ENCODE data around the gene TSHZ2.
"Not testable (repeated sequence)": the region's sequence is repeated elsewhere in the genome, so short reads cannot be mapped to it uniquely, and the experiment has no call there.

Gene TSHZ2

DNA sequence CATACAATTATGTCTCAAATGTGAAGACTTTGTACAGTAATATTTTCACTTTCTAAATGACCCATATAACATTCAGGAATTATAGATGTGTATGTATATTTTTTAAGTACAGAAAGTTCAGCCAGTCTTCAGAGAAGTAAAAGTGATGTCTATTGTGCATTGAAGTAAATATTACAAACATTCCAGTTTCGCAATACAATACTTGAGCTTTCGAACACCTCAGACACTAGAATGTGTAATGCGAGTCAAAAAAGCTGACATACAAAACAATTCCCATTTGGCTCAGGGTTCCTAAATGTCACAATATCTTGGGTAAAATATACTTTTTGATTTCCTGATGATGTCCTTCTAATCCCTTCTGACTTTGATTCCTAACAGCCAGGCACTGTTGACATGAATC is 520.1 kb downstream of the TSHZ2 start:
- Histone ChIP-seq H3K27me3 (ENCODE audit: control insufficient read depth in 5 of 5, insufficient read depth in 4 of 5, low read length in 5 of 5) (no peaks in the 10 kb centered on the region), H3K27ac (ENCODE audit: low read depth, low read length) (no peak overlapping the region), H3K9me3 (ENCODE audit: control insufficient read depth in 5 of 5, low read length in 5 of 5) (peaks cover 0 to 2% (median 0%) of the 10 kb centered on the region in 5 donors), H3K36me3 (ENCODE audit: control insufficient read depth in 5 of 5, insufficient read depth in 5 of 5, low read length in 5 of 5) (no peaks in the 10 kb centered on the region), H3K4me1 (ENCODE audit: control insufficient read depth in 5 of 5, insufficient read depth in 5 of 5, low read length in 5 of 5) (peaks cover 0 to 13% (median 8%) of the 10 kb centered on the region in 5 donors), H3K4me3 (ENCODE audit: low read depth in 1 of 5, low read length in 5 of 5) (no peak overlapping the region), H3K9ac (ENCODE audit: low read length in 5 of 5) (no peak overlapping the region)

DNA sequence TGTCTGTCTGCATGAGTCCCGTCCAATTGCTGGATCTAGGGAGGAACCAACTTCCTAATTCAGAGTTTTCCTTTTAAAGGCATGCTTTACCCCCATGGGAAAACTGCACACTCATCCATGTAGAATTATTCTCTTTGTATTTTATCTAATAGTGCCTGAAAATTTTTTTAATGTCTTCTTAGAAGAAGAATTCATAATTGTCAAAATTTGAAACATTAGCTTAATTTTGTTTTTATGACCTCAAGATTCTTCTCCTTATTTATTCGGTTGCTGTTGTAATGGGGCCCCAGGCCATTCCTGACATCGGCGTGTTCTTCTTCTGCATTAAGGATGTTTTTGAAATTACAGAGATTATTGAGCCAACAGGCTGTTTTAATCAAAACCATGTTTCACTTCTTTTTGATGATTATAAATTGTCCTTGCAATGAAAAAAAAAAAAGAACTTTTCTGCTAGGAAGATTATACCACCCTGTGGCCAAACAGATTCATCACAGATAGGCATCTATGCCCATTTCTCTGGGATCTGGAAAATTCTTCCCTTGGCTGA is 521.2 kb downstream of the TSHZ2 start:
- Histone ChIP-seq H3K27ac (ENCODE audit: low read depth, low read length) (no peak overlapping the region), H3K4me1 (ENCODE audit: control insufficient read depth in 5 of 5, insufficient read depth in 5 of 5, low read length in 5 of 5) (peaks cover 0 to 13% (median 9%) of the 10 kb centered on the region in 5 donors), H3K4me3 (ENCODE audit: low read depth in 1 of 5, low read length in 5 of 5) (no peak overlapping the region), H3K36me3 (ENCODE audit: control insufficient read depth in 5 of 5, insufficient read depth in 5 of 5, low read length in 5 of 5) (no peaks in the 10 kb centered on the region), H3K9me3 (ENCODE audit: control insufficient read depth in 5 of 5, low read length in 5 of 5) (peaks cover 0 to 5% (median 0%) of the 10 kb centered on the region in 5 donors), H3K9ac (ENCODE audit: low read length in 5 of 5) (no peak overlapping the region), H3K27me3 (ENCODE audit: control insufficient read depth in 5 of 5, insufficient read depth in 4 of 5, low read length in 5 of 5) (no peaks in the 10 kb centered on the region)

DNA sequence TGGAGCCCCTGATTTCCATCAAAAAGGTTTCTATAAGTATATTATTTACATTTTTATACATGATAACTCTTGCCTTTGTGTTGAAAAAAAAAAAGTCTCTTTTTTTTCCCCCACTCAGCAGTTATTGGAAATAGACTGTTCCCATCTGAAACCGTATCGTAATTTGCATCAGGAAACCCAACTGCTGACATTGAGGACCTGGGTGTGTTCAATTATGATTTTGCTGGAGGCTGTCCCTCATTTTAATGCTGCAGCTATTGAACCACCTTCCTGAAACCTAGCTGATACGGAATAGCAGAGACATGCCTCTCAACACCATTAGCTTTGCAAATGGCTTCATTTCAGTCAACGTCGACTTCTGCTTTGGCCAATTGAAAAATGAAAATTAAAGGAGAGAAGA is 522.6 kb downstream of the TSHZ2 start:
- no peak overlapping the region for H3K4me3 ChIP-seq (ENCODE audit: low read depth in 1 of 5, low read length in 5 of 5)
- no peaks in the 10 kb centered on the region for H3K27me3 ChIP-seq (ENCODE audit: control insufficient read depth in 5 of 5, insufficient read depth in 4 of 5, low read length in 5 of 5)
- H3K36me3 ChIP-seq (ENCODE audit: control insufficient read depth in 5 of 5, insufficient read depth in 5 of 5, low read length in 5 of 5): no peaks in the 10 kb centered on the region
- H3K9ac ChIP-seq (ENCODE audit: low read length in 5 of 5): no peak overlapping the region
- H3K9me3 ChIP-seq (ENCODE audit: control insufficient read depth in 5 of 5, low read length in 5 of 5): peaks cover 0 to 5% (median 0%) of the 10 kb centered on the region in 5 donors
- H3K27ac ChIP-seq (ENCODE audit: low read depth, low read length): no peak overlapping the region
- peaks cover 0 to 13% (median 11%) of the 10 kb centered on the region in 5 donors for H3K4me1 ChIP-seq (ENCODE audit: control insufficient read depth in 5 of 5, insufficient read depth in 5 of 5, low read length in 5 of 5)

DNA sequence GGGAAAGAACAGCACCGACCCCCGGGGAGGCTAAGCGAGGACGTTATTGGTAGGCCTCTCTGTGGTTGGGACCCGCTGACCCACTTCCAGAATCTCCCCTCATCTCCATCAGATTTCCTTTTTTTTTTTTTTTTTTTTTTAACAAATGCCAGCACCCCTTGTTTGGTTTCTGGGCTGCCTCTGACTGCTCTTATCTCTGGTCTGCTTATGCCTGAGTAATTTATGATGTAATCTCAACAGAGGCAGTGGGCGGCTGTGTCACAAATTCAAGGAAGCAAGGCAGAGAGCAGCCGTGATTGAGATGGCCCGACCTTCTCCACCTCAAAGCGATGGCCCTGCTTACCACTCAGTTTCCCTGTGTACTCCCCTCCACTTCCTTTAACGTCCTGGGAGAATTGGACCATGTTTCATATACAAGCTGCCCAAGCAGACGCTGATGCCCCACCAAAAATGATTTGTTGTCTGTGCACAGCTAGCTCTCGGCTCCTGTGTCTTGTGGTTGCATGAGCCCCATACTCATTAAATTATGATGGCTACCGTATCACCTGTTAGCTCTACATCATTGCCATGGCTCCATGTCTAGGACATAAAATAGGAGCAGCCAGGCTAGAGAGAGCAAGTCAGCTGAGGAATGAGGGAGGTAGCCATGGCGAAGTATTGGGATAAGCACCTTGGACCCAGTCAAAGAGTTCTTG is 523.4 kb downstream of the TSHZ2 start:
- Histone ChIP-seq H3K4me3 (ENCODE audit: low read depth in 1 of 5, low read length in 5 of 5) (no peak overlapping the region), H3K36me3 (ENCODE audit: control insufficient read depth in 5 of 5, insufficient read depth in 5 of 5, low read length in 5 of 5) (no peaks in the 10 kb centered on the region), H3K4me1 (ENCODE audit: control insufficient read depth in 5 of 5, insufficient read depth in 5 of 5, low read length in 5 of 5) (peaks cover 0 to 13% (median 11%) of the 10 kb centered on the region in 5 donors), H3K9me3 (ENCODE audit: control insufficient read depth in 5 of 5, low read length in 5 of 5) (peaks cover 0 to 5% (median 0%) of the 10 kb centered on the region in 5 donors), H3K27me3 (ENCODE audit: control insufficient read depth in 5 of 5, insufficient read depth in 4 of 5, low read length in 5 of 5) (no peaks in the 10 kb centered on the region), H3K27ac (ENCODE audit: low read depth, low read length) (no peak overlapping the region), H3K9ac (ENCODE audit: low read length in 5 of 5) (no peak overlapping the region)

DNA sequence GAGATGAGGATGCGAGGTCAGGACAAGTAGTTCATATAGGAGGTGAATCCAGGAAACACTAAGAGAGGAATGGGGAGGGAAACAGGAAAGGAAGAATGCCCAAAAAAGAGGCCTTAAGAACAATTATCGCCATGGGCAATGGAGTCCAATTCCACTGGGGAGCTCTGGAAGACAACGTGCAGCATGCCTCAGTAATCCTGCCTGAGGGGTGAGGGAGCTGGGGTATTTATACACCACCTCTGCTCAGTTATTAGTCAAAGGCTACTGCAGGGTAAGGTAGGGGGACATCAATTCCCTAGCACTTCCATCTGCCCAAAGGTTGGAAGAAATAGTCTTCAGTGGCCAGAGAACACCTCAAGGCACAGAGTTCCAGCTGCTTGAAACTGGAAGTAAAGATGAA is 525.1 kb downstream of the TSHZ2 start:
- Histone ChIP-seq H3K9me3 (ENCODE audit: control insufficient read depth in 5 of 5, low read length in 5 of 5) (peaks cover 0 to 5% (median 0%) of the 10 kb centered on the region in 5 donors), H3K27ac (ENCODE audit: low read depth, low read length) (no peak overlapping the region), H3K27me3 (ENCODE audit: control insufficient read depth in 5 of 5, insufficient read depth in 4 of 5, low read length in 5 of 5) (no peaks in the 10 kb centered on the region), H3K4me3 (ENCODE audit: low read depth in 1 of 5, low read length in 5 of 5) (no peak overlapping the region), H3K4me1 (ENCODE audit: control insufficient read depth in 5 of 5, insufficient read depth in 5 of 5, low read length in 5 of 5) (peaks cover 0 to 13% (median 9%) of the 10 kb centered on the region in 5 donors), H3K9ac (ENCODE audit: low read length in 5 of 5) (no peak overlapping the region), H3K36me3 (ENCODE audit: control insufficient read depth in 5 of 5, insufficient read depth in 5 of 5, low read length in 5 of 5) (no peaks in the 10 kb centered on the region)

DNA sequence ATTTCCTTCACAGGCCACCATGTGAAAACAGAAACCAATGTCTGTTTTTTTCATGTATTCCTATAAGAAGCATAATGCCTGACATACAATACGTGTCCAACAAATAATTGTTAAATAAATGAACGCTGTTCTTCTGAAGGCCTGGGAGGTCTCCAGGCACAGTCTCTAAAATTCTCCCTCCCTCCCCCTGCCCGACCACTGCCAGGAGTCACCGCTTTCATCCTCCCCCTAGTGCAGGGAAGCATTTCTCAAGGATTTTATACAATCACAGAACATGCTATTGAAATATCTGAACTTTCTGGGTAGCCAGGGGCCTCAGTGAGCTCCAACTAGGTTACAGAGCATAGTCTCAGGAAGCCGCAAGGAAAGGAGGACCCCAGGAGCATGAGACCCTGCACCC is 526.2 kb downstream of the TSHZ2 start:
- Histone ChIP-seq H3K9me3 (ENCODE audit: control insufficient read depth in 5 of 5, low read length in 5 of 5) (peaks cover 0 to 5% (median 0%) of the 10 kb centered on the region in 5 donors), H3K36me3 (ENCODE audit: control insufficient read depth in 5 of 5, insufficient read depth in 5 of 5, low read length in 5 of 5) (no peaks in the 10 kb centered on the region), H3K4me1 (ENCODE audit: control insufficient read depth in 5 of 5, insufficient read depth in 5 of 5, low read length in 5 of 5) (peaks cover 0 to 5% (median 4%) of the 10 kb centered on the region in 5 donors), H3K9ac (ENCODE audit: low read length in 5 of 5) (no peak overlapping the region), H3K4me3 (ENCODE audit: low read depth in 1 of 5, low read length in 5 of 5) (no peak overlapping the region), H3K27ac (ENCODE audit: low read depth, low read length) (no peak overlapping the region), H3K27me3 (ENCODE audit: control insufficient read depth in 5 of 5, insufficient read depth in 4 of 5, low read length in 5 of 5) (no peaks in the 10 kb centered on the region)

- H3K36me3 ChIP-seq (ENCODE audit: control insufficient read depth in 5 of 5, insufficient read depth in 5 of 5, low read length in 5 of 5): no peaks in the 10 kb centered on the region
Observed at GRCh38 chr20:53500651-53501050, 528.5 kb downstream of the TSHZ2 start.

GRCh38 chr20:53502820-53503219 is 530.7 kb downstream of the TSHZ2 start:
- no peak overlapping the region for H3K27ac ChIP-seq (ENCODE audit: low read depth, low read length)
- no peaks in the 10 kb centered on the region for H3K36me3 ChIP-seq (ENCODE audit: control insufficient read depth in 5 of 5, insufficient read depth in 5 of 5, low read length in 5 of 5)
- no peak overlapping the region for H3K9ac ChIP-seq (ENCODE audit: low read length in 5 of 5)
- no peaks in the 10 kb centered on the region for H3K9me3 ChIP-seq (ENCODE audit: control insufficient read depth in 5 of 5, low read length in 5 of 5)
- no peaks in the 10 kb centered on the region for H3K27me3 ChIP-seq (ENCODE audit: control insufficient read depth in 5 of 5, insufficient read depth in 4 of 5, low read length in 5 of 5)
- H3K4me1 ChIP-seq (ENCODE audit: control insufficient read depth in 5 of 5, insufficient read depth in 5 of 5, low read length in 5 of 5): peaks cover 0 to 4% (median 0%) of the 10 kb centered on the region in 5 donors
- H3K4me3 ChIP-seq (ENCODE audit: low read depth in 1 of 5, low read length in 5 of 5): no peak overlapping the region

More at GRCh38 chr20:53500651-53501050, 528.5 kb downstream of the TSHZ2 start:
- H3K27me3 ChIP-seq (ENCODE audit: control insufficient read depth in 5 of 5, insufficient read depth in 4 of 5, low read length in 5 of 5): no peaks in the 10 kb centered on the region
- H3K4me1 ChIP-seq (ENCODE audit: control insufficient read depth in 5 of 5, insufficient read depth in 5 of 5, low read length in 5 of 5): peaks cover 0 to 4% (median 0%) of the 10 kb centered on the region in 5 donors
- no peak overlapping the region for H3K4me3 ChIP-seq (ENCODE audit: low read depth in 1 of 5, low read length in 5 of 5)
- no peak overlapping the region for H3K9ac ChIP-seq (ENCODE audit: low read length in 5 of 5)
- H3K27ac ChIP-seq (ENCODE audit: low read depth, low read length): no peak overlapping the region
- peaks cover 0 to 5% (median 0%) of the 10 kb centered on the region in 5 donors for H3K9me3 ChIP-seq (ENCODE audit: control insufficient read depth in 5 of 5, low read length in 5 of 5)

DNA sequence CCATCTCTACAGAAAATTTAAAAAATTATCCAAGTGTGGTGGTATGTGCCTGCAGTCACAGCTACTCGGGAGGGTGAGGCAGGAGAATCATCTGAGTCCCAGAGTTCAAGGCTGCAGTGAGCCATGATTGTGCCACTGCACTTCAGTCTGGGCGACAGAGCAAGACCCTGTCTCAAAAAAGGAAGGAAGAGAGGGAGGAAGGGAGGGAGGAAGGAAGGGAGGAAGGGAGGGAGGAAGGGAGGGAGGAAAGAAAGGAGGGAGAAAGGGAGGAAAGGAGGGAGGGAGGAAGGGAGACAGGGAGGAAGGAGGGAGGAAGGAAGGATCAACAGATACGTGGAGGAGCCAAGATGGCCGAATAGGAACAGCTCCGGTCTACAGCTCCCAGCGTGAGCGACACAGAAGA is 531.4 kb downstream of the TSHZ2 start:
- no peaks in the 10 kb centered on the region for H3K36me3 ChIP-seq (ENCODE audit: control insufficient read depth in 5 of 5, insufficient read depth in 5 of 5, low read length in 5 of 5)
- H3K4me3 ChIP-seq (ENCODE audit: low read depth in 1 of 5, low read length in 5 of 5): no peak overlapping the region
- no peaks in the 10 kb centered on the region for H3K27me3 ChIP-seq (ENCODE audit: control insufficient read depth in 5 of 5, insufficient read depth in 4 of 5, low read length in 5 of 5)
- no peak overlapping the region for H3K9ac ChIP-seq (ENCODE audit: low read length in 5 of 5)
- H3K27ac ChIP-seq (ENCODE audit: low read depth, low read length): no peak overlapping the region
- H3K9me3 ChIP-seq (ENCODE audit: control insufficient read depth in 5 of 5, low read length in 5 of 5): no peaks in the 10 kb centered on the region
- H3K4me1 ChIP-seq (ENCODE audit: control insufficient read depth in 5 of 5, insufficient read depth in 5 of 5, low read length in 5 of 5): peaks cover 0 to 2% (median 0%) of the 10 kb centered on the region in 5 donors

DNA sequence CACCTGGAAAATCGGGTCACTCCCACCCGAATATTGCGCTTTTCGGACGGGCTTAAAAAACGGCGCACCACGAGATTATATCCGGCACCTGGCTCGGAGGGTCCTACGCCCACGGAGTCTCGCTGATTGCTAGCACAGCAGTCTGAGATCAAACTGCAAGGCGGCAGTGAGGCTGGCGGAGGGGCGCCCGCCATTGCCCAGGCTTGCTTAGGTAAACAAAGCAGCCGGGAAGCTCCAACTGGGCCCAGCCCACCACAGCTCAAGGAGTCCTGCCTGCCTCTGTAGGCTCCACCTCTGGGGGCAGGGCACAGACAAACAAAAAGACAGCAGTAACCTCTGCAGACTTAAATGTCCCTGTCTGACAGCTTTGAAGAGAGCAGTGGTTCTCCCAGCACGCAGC is 531.9 kb downstream of the TSHZ2 start:
- H3K9me3 ChIP-seq (ENCODE audit: control insufficient read depth in 5 of 5, low read length in 5 of 5); H3K27ac ChIP-seq (ENCODE audit: low read depth, low read length); H3K4me3 ChIP-seq (ENCODE audit: low read depth in 1 of 5, low read length in 5 of 5); H3K27me3 ChIP-seq (ENCODE audit: control insufficient read depth in 5 of 5, insufficient read depth in 4 of 5, low read length in 5 of 5); H3K4me1 ChIP-seq (ENCODE audit: control insufficient read depth in 5 of 5, insufficient read depth in 5 of 5, low read length in 5 of 5); H3K9ac ChIP-seq (ENCODE audit: low read length in 5 of 5); H3K36me3 ChIP-seq (ENCODE audit: control insufficient read depth in 5 of 5, insufficient read depth in 5 of 5, low read length in 5 of 5): not testable (repeated sequence)
